ENCODE results near the gene GPR55.

GPR55 gene

GRCh38 chr2:230941202-230942180 is 16.4 kb upstream of the GPR55 start:
- TF ChIP-seq CTCF (IDR thresholded peaks at IDR 0.05; ENCODE audit: control extremely low read depth, extremely low read depth, low read depth, missing control alignments): no peak
- CTCF ChIA-PET: interaction anchor here (0.6 to 27.0 kb wide), 9 partner anchors 9 to 117 kb away, joined by 3 to 305 read pairs (median 5); partner anchors contain the start of gene GPR55
- DNase-seq (ENCODE audit: extremely low spot score): no peak
- POLR2A ChIA-PET: interaction anchor here (0.7 kb wide), 1 partner anchor 17 kb away, joined by 3 read pairs; no protein-coding TSS in a partner anchor

- POLR2A ChIA-PET: interaction anchor here (0.7 to 1.8 kb wide), 4 partner anchors 9 to 16 kb away, joined by 3 to 5 read pairs (median 4); partner anchors contain the start of gene GPR55
- no peak for TF ChIP-seq CTCF (IDR thresholded peaks at IDR 0.05; ENCODE audit: control extremely low read depth, extremely low read depth, low read depth, missing control alignments)
- DNase-seq (ENCODE audit: extremely low spot score): no peak
- CTCF ChIA-PET: interaction anchor here (1.5 to 27.0 kb wide), 5 partner anchors 13 to 113 kb away, joined by 5 to 305 read pairs (median 19); partner anchors contain the start of gene GPR55
Observed at GRCh38 chr2:230940471-230940815, 15.4 kb upstream of the GPR55 start.

GRCh38 chr2:230939691-230940470 is 14.8 kb upstream of the GPR55 start:
- POLR2A ChIA-PET: interaction anchor here (0.7 to 1.8 kb wide), 4 partner anchors 8 to 16 kb away, joined by 3 to 5 read pairs (median 4); partner anchors contain the start of gene GPR55
- CTCF ChIA-PET: interaction anchor here (1.2 to 27.0 kb wide), 5 partner anchors 14 to 91 kb away, joined by 3 to 305 read pairs (median 19); partner anchors contain the start of gene GPR55
- no peak for TF ChIP-seq CTCF (IDR thresholded peaks at IDR 0.05; ENCODE audit: control extremely low read depth, extremely low read depth, low read depth, missing control alignments)
- no peak for DNase-seq (ENCODE audit: extremely low spot score)

- no peak for DNase-seq (ENCODE audit: extremely low spot score)
- TF ChIP-seq CTCF (IDR thresholded peaks at IDR 0.05; ENCODE audit: control extremely low read depth, extremely low read depth, low read depth, missing control alignments): no peak
- CTCF ChIA-PET: interaction anchor here (1.2 to 27.0 kb wide), 6 partner anchors 13 to 91 kb away, joined by 3 to 305 read pairs (median 12); partner anchors contain the start of gene GPR55
- POLR2A ChIA-PET: interaction anchor here (1.7 to 1.8 kb wide), 2 partner anchors 13 to 15 kb away, joined by 4 to 5 read pairs; partner anchors contain the start of gene GPR55
Observed at GRCh38 chr2:230939066-230939591, 14.1 kb upstream of the GPR55 start.

- ChIA-PET POLR2A (interaction anchor here (1.8 kb wide), 1 partner anchor 14 kb away, joined by 4 read pairs; the partner anchor contains the start of gene GPR55), CTCF (interaction anchor here (1.2 to 27.0 kb wide), 7 partner anchors 13 to 112 kb away, joined by 3 to 305 read pairs (median 6); partner anchors contain the start of gene GPR55)
- no peak for TF ChIP-seq CTCF (IDR thresholded peaks at IDR 0.05; ENCODE audit: control extremely low read depth, extremely low read depth, low read depth, missing control alignments)
- DNase-seq (ENCODE audit: extremely low spot score): no peak
Observed at GRCh38 chr2:230938516-230939065, 13.5 kb upstream of the GPR55 start.
